Gastrocnemius medialis (tissue), 4 donors: ENCODE measurements around the gene VSIG4. TPM values are rescaled to one million over a fixed set of nuclear protein-coding genes. Genes with fewer than 3 reads are reported as not detected.

Experiments used
- ATAC-seq, 2 donors: fragments of 150-250 bp; one replicate each; pipeline ENCODE4 v1.9.1; 2016
- DNase-seq, 2 donors: peaks; one replicate each; pipeline ENCODE4 v3.0.0-alpha.2; 2019
- H3K27ac ChIP-seq, 4 donors: fragments of 200-600 bp; sonication (generic); 1 replicate in 1 of 4; 2 replicates in 3 of 4; pipeline ENCODE4 v1.5.1; 2016 to 2018; ENCODE audit warnings: mild to moderate bottlenecking in 2 of 4, moderate library complexity in 1 of 4
- H3K27me3 ChIP-seq, 3 donors: fragments of 200-600 bp; sonication (generic) in 2 of 3; 1 replicate in 1 of 3; 2 replicates in 2 of 3; pipeline versions ENCODE4 v1.5.1 to v1.6.0; 2016 to 2019; ENCODE audit warnings: mild to moderate bottlenecking in 1 of 3, moderate library complexity in 1 of 3
- H3K36me3 ChIP-seq, 2 donors: fragments of 200-600 bp; sonication (generic) in 1 of 2; one replicate each; pipeline ENCODE4 v1.5.1; 2017 to 2018
- H3K4me1 ChIP-seq, 2 donors: fragments of 200-600 bp; sonication (generic) in 1 of 2; one replicate each; pipeline ENCODE4 v1.5.1; 2016 to 2017; ENCODE audit warnings: mild to moderate bottlenecking in 2 of 2
- H3K4me3 ChIP-seq, 4 donors: fragments of 200-600 bp; sonication (generic) in 3 of 4; 1 replicate in 1 of 4; 2 replicates in 3 of 4; pipeline ENCODE4 v1.5.1; 2016 to 2019; ENCODE audit warnings: mild to moderate bottlenecking in 2 of 4
- H3K9me3 ChIP-seq, 3 donors: fragments of 200-600 bp; sonication (generic) in 2 of 3; 1 replicate in 1 of 3; 2 replicates in 2 of 3; pipeline ENCODE4 v1.5.1; 2016 to 2019
- POLR2A ChIP-seq, 2 donors: fragments of 450-650 bp; IDR thresholded peaks; one replicate each; pipeline ENCODE4 v1.6.1; 2017; ENCODE audit warnings: antibody characterized with exemption in 2 of 2, mild to moderate bottlenecking in 2 of 2, moderate library complexity in 2 of 2
- in situ Hi-C, 4 donors: fragments of 200-750 bp; cut with MboI; loops; one replicate each; pipeline versions ENCODE4 v1.15.0 to v1.8.0; 2017; ENCODE audit warnings: low sequenced_read_pairs in 4 of 4
- intact Hi-C: fragments of 100-400 bp; cut with DNase I; formaldehyde crosslinking; loops from one replicate; pipeline ENCODE4 v1.15.1; 2023; ENCODE audit warnings: low total_unique reads
- total RNA-seq, 4 donors: library from RNA; depleted of rRNA; stranded (reverse); fragments of >200 nt; gene quantifications; one replicate each; pipeline versions ENCODE4 v1.1.0 to v1.2.3, GENCODE V29; 2016
- TF ChIP-seq, protein P1 (sequence below), 5 experiments: fragments of 450-650 bp in 3 of 5; fragments of 200-600 bp in 2 of 5; sonication (generic) in 2 of 5; IDR thresholded peaks in 4 of 5; conservative IDR thresholded peaks in 1 of 5; 1 replicate in 4 of 5; 2 replicates in 1 of 5; pipeline ENCODE4 v1.5.1; 2016 to 2019; ENCODE audit warnings: antibody characterized with exemption in 5 of 5, mild to moderate bottlenecking in 3 of 5, moderate library complexity in 3 of 5

VSIG4 gene
- total RNA-seq, 4 donors from 2014 or later: 17.8 to 39.1 (median 28.4) TPM

DNA sequence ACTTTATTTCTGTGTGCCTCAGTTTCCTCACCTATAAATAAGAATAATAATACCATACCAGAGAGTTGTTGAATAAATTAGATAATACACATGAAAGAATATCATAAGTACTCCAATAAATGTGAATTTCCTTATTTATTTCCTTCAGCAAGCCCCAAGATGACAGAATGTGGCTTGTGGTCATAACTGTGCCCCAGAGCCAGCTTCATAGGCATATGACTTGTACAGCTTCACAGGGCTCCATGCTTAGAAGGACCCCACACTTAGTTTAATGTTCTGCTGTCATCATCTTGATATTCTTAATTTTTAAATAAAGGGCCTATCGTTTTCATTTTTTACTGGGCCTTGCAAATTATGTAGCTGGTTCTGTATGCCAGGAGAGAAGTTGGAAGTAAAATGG is 25.3 kb downstream of the VSIG4 start:
- Histone ChIP-seq H3K9me3 (no peaks in the 10 kb centered on the region), H3K36me3 (no peaks in the 10 kb centered on the region), H3K4me1 (no peaks in the 10 kb centered on the region), H3K4me3 (no peak overlapping the region), H3K27me3 (no peaks in the 10 kb centered on the region), H3K27ac (no peak overlapping the region)
- DNase-seq (no peak), ATAC-seq (no peak)
- no peak for TF ChIP-seq POLR2A (IDR thresholded peaks at IDR 0.05)
- TF ChIP-seq, protein P1, sequence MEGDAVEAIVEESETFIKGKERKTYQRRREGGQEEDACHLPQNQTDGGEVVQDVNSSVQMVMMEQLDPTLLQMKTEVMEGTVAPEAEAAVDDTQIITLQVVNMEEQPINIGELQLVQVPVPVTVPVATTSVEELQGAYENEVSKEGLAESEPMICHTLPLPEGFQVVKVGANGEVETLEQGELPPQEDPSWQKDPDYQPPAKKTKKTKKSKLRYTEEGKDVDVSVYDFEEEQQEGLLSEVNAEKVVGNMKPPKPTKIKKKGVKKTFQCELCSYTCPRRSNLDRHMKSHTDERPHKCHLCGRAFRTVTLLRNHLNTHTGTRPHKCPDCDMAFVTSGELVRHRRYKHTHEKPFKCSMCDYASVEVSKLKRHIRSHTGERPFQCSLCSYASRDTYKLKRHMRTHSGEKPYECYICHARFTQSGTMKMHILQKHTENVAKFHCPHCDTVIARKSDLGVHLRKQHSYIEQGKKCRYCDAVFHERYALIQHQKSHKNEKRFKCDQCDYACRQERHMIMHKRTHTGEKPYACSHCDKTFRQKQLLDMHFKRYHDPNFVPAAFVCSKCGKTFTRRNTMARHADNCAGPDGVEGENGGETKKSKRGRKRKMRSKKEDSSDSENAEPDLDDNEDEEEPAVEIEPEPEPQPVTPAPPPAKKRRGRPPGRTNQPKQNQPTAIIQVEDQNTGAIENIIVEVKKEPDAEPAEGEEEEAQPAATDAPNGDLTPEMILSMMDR (IDR thresholded peaks at IDR 0.05 in 4 of 5, conservative IDR thresholded peaks at IDR 0.05 in 1 of 5): no peak
- in situ Hi-C loops (no loop called here), intact Hi-C loops (no loop called here)

DNA sequence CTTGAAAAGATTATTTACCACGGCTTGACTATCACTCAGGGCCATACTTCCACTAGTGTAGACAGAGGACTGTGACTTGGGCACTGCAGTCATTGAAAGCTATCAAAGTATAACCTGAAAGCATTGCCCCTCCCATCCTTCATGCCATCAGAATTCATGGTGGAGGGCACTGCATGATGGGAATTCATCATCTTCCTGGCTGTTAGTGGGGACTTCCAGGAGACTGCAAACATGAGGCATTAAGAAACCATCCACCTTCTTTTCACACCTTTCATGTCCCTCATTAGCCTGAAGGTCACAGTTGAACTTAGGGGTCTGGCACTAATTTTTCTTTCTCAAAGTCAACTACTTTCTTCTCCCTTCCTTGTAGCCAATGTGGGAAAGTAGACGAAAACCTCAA is 25.8 kb downstream of the VSIG4 start:
- intact Hi-C loops: no loop called here
- DNase-seq (no peak), ATAC-seq (no peak)
- no peaks in the 10 kb centered on the region for H3K27me3 ChIP-seq
- TF ChIP-seq, protein P1 (IDR thresholded peaks at IDR 0.05 in 4 of 5, conservative IDR thresholded peaks at IDR 0.05 in 1 of 5): no peak
- TF ChIP-seq POLR2A (IDR thresholded peaks at IDR 0.05): no peak
- H3K36me3 ChIP-seq: no peaks in the 10 kb centered on the region
- H3K27ac ChIP-seq: no peak overlapping the region
- H3K9me3 ChIP-seq: no peaks in the 10 kb centered on the region
- no peak overlapping the region for H3K4me3 ChIP-seq
- H3K4me1 ChIP-seq: no peaks in the 10 kb centered on the region
- in situ Hi-C loops: no loop called here

DNA sequence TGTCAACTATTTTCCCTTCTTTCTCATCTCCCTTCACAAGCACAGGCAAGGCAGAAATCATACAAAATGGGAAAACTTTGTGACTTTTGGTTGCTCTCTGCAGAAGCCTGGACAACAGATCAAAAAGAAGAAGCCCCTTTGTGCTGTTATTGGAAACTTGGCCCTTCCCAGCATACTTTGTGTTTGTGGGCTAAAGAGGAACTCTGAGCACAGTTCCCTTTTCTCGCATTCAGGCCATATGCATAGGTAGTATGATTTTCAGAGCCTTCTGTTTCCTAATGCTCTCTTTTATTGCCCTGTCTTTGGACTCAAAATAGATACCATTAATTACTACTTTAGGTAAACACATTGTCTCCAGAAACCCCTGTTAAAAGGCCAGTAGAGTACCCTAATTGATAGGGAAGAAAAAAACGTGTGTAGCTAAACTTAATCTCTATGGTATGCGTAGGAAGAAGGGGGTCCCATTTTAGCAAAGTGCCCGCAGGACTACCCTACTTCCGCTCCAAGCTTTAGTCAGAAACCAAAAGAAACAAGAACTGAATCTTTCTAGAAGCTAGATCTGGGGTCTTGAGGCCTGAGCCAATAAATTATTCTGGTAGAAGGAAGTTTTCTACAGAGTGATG is 26.6 kb downstream of the VSIG4 start:
- in situ Hi-C loops: no loop called here
- H3K4me3 ChIP-seq: no peak overlapping the region
- TF ChIP-seq POLR2A (IDR thresholded peaks at IDR 0.05): no peak
- TF ChIP-seq, protein P1 (IDR thresholded peaks at IDR 0.05 in 4 of 5, conservative IDR thresholded peaks at IDR 0.05 in 1 of 5): no peak
- no peak for DNase-seq
- no peaks in the 10 kb centered on the region for H3K4me1 ChIP-seq
- no peak overlapping the region for H3K27ac ChIP-seq
- H3K9me3 ChIP-seq: no peaks in the 10 kb centered on the region
- no peak for ATAC-seq
- H3K36me3 ChIP-seq: no peaks in the 10 kb centered on the region
- intact Hi-C loops: no loop called here
- H3K27me3 ChIP-seq: no peaks in the 10 kb centered on the region

DNA sequence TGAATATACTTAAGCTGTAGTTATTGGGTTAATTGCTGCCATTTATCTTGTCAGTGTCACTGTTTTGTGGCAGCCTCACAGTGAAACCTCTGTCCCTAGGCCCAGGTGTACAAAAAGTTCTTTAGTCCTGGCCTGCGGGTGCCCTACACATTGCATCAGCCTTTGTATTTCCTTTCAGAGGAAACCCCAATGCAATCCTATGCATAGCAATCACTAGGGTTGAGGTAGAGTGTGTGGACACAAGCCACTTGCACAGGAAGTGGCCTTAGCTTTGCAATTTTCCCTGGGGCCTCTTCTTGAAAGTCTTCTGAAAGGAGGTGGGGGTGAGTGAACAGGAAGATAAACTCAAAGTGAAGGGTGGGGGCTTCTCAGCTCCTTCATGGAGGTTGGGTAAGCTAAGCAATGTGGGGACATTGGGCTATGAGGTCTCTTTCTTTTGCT is 27.8 kb downstream of the VSIG4 start:
- in situ Hi-C loops: no loop called here
- H3K27ac ChIP-seq: no peak overlapping the region
- no peak overlapping the region for H3K4me3 ChIP-seq
- H3K9me3 ChIP-seq: no peaks in the 10 kb centered on the region
- no peak for DNase-seq
- H3K4me1 ChIP-seq: no peaks in the 10 kb centered on the region
- H3K36me3 ChIP-seq: no peaks in the 10 kb centered on the region
- intact Hi-C loops: no loop called here
- no peaks in the 10 kb centered on the region for H3K27me3 ChIP-seq
- TF ChIP-seq, protein P1 (IDR thresholded peaks at IDR 0.05 in 4 of 5, conservative IDR thresholded peaks at IDR 0.05 in 1 of 5): no peak
- TF ChIP-seq POLR2A (IDR thresholded peaks at IDR 0.05): no peak
- no peak for ATAC-seq
